ENCODE data around the gene UTS2.
A peak's percentile ranks its signal among the peaks of the same experiment; 100 is the strongest.

UTS2 gene

GRCh38 chr1:7809742-7810141 lies 43.1 kb downstream of the UTS2 start:
- no peak for DNase-seq

DNA sequence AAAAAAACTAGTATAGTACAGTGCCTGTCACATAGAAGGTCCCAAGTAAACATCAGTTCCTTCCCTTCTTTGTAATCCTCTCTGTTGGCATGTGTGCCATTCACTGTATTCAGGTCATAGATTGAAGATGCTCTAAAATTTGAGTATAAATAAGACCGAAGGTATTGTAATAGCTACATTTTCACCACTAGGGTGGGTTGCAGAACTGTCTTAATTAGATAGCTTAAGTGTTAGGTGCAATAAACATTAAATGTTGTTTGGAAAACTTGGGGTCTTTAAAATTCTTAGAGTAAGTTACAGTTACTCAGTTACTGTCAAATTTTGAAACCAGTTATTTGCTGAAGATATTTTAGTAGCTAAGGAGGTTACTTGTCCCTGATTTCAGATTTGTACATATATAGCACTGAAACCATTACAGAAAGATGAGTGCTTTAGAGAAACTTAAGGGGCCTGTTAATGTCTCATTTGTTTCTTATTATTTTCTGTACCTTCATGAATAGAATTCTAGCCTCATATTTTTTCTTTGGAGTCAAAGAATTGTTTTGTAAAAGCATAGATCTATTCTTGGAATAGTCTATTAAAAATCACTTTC lies 44.5 kb downstream of the UTS2 start:
- DNase-seq = peak; percentile 22

DNA sequence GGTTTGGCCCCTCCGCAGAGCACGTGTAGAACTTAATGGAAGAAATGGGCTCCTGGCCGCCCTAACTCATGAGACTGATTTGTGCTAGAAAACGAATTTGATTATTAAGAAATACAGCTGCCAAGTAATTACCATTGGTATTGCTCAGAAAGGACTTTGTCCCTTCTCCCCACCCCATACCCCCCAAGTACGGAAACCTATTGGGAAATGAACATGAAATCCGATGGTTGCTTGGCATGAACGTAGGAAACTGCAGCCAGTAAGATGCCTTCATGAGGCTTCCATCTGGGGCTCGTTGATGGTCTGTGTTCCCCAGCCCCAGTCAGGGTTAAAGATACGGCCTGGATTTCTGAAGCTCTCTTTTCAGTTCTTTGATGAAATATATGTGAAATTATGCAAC lies 47.4 kb downstream of the UTS2 start:
- no peak for DNase-seq
